Measurements from ENCODE around the gene PCDHGA2.

- TF ChIP-seq CREB5 (CRISPR knock-in tag; IDR thresholded peaks at IDR 0.05; ENCODE audit: low read depth) (no peak), CSDC2 (CRISPR knock-in tag; IDR thresholded peaks at IDR 0.05) (no peak), PATZ1 (CRISPR knock-in tag; IDR thresholded peaks at IDR 0.05; ENCODE audit: borderline replicate concordance) (no peak), ZNF8 (CRISPR knock-in tag; IDR thresholded peaks at IDR 0.05) (no peak), PPARA (CRISPR knock-in tag; IDR thresholded peaks at IDR 0.05; ENCODE audit: borderline replicate concordance) (no peak), SNAI2 (CRISPR knock-in tag; IDR thresholded peaks at IDR 0.05) (no peak), POU6F1 (CRISPR knock-in tag; IDR thresholded peaks at IDR 0.05; ENCODE audit: borderline replicate concordance, low read depth) (no peak), TOX (CRISPR knock-in tag; IDR thresholded peaks at IDR 0.05; ENCODE audit: borderline replicate concordance) (no peak), RARB (CRISPR knock-in tag; IDR thresholded peaks at IDR 0.05) (no peak), BACH2 (CRISPR knock-in tag; IDR thresholded peaks at IDR 0.05; ENCODE audit: borderline replicate concordance) (no peak), CSRNP3 (CRISPR knock-in tag; IDR thresholded peaks at IDR 0.05) (no peak), ZC3H10 (CRISPR knock-in tag; IDR thresholded peaks at IDR 0.05) (no peak)
Measured at GRCh38 chr5:141388661-141389060, 50.1 kb downstream of the PCDHGA2 start.
